ENCODE measurements around the gene PIK3IP1. TPM values are rescaled to one million over a fixed set of nuclear protein-coding genes. Genes with fewer than 3 reads are reported as not detected.
"Not testable (repeated sequence)": the region's sequence is repeated elsewhere in the genome, so short reads cannot be mapped to it uniquely, and the experiment has no call there.

PIK3IP1 gene
- total and polyA plus RNA-seq, 9 donors: 2.7 to 4.8 (median 3.2) TPM

GRCh38 chr22:31253949-31254348 is 38.3 kb downstream of the PIK3IP1 start:
- peak; percentile 30 for DNase-seq
- Histone ChIP-seq H3K27ac (ENCODE audit: low read length) (peak overlapping the region; percentile 44), H3K9me3 (replicated peaks; ENCODE audit: control insufficient read depth, low read depth, low read length) (no peaks in the 10 kb centered on the region), H3K4me3 (ENCODE audit: low read length) (no peak overlapping the region), H3K4me1 (ENCODE audit: control insufficient read depth, insufficient read depth, low read length) (peaks cover 19% of the 10 kb centered on the region), H3K27me3 (ENCODE audit: control insufficient read depth, insufficient read depth, low read length) (no peaks in the 10 kb centered on the region), H3K36me3 (ENCODE audit: control insufficient read depth, insufficient read depth, low read length) (peaks cover 12% of the 10 kb centered on the region)
- 83% methylated on average over 4 of the region's 4 CpGs for WGBS (ENCODE audit: insufficient coverage)

- peak; percentile 49 for DNase-seq
- Histone ChIP-seq H3K27ac (ENCODE audit: low read length) (no peak overlapping the region), H3K9me3 (replicated peaks; ENCODE audit: control insufficient read depth, low read depth, low read length) (no peaks in the 10 kb centered on the region), H3K4me1 (ENCODE audit: control insufficient read depth, insufficient read depth, low read length) (peaks cover 35% of the 10 kb centered on the region), H3K4me3 (ENCODE audit: low read length) (no peak overlapping the region), H3K36me3 (ENCODE audit: control insufficient read depth, insufficient read depth, low read length) (peaks cover 3% of the 10 kb centered on the region), H3K27me3 (ENCODE audit: control insufficient read depth, insufficient read depth, low read length) (no peaks in the 10 kb centered on the region)
- no CpG with 5 or more reads among the region's 4 CpGs for WGBS (ENCODE audit: insufficient coverage)
Observed at GRCh38 chr22:31250740-31251600, 41.3 kb downstream of the PIK3IP1 start.

DNA sequence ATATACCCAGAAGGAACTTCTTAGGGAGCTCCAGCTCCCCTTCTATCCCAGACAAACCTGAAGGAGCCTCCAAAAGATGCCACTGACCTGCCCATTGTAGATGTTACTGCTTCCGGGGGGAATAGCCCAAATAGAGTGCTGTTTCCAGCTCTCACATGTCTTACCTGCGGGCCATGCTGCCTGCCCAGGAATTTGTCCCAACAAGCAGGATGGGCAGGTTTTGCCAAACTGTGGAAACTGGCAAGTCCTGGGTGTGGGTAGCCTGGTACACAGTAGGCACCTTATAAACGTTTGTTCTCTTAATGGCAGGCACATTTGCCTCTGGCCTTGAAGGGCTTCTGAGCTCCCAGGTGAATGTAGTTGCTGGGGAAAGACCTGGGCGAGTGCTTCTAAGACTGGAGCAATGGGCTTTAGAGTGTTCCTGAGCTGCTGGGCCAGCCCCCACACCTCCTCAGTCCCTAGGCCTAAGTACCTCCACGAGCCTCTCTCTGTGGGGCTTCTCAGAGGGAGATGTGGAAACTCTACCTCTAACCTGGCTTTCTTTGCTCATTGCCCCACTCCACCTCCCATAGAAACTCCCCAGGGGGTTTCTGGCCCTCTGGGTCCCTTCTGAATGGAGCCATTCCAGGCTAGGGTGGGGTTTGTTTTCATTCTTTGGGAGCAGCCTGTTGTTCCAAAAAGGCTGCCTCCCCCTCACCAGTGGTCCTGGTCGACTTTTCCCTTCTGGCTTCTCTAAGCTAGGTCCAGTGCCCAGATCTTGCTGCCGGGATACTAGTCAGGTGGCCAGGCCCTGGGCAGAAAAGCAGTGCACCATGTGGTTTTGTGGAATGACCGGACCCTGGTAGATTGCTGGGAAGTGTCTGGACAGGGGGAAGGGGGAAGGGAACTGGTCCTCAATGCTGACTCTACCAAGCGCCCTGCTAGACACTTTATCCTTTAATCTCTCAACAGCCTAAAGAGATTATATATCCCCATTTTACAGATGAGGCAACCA is 43.0 kb downstream of the PIK3IP1 start:
- DNase-seq: no peak
- Histone ChIP-seq H3K36me3 (ENCODE audit: control insufficient read depth, insufficient read depth, low read length) (peaks cover 3% of the 10 kb centered on the region), H3K9me3 (replicated peaks; ENCODE audit: control insufficient read depth, low read depth, low read length) (no peaks in the 10 kb centered on the region), H3K27me3 (ENCODE audit: control insufficient read depth, insufficient read depth, low read length) (no peaks in the 10 kb centered on the region), H3K4me3 (ENCODE audit: low read length) (peak overlapping the region; percentile 59), H3K27ac (ENCODE audit: low read length) (no peak overlapping the region), H3K4me1 (ENCODE audit: control insufficient read depth, insufficient read depth, low read length) (peaks cover 40% of the 10 kb centered on the region)
- WGBS (ENCODE audit: insufficient coverage): 73% methylated on average over 3 of the region's 9 CpGs

- H3K4me3 ChIP-seq (ENCODE audit: low read length): peak overlapping the region; percentile 59
- peaks cover 44% of the 10 kb centered on the region for H3K4me1 ChIP-seq (ENCODE audit: control insufficient read depth, insufficient read depth, low read length)
- H3K27ac ChIP-seq (ENCODE audit: low read length): peak overlapping the region; percentile 78
- no peaks in the 10 kb centered on the region for H3K9me3 ChIP-seq (replicated peaks; ENCODE audit: control insufficient read depth, low read depth, low read length)
- peaks cover 3% of the 10 kb centered on the region for H3K36me3 ChIP-seq (ENCODE audit: control insufficient read depth, insufficient read depth, low read length)
- 2% methylated on average over 11 of the region's 17 CpGs for WGBS (ENCODE audit: insufficient coverage)
- DNase-seq: peak; percentile 94
- H3K27me3 ChIP-seq (ENCODE audit: control insufficient read depth, insufficient read depth, low read length): no peaks in the 10 kb centered on the region
Observed at GRCh38 chr22:31248138-31248745, 44.0 kb downstream of the PIK3IP1 start.

GRCh38 chr22:31247726-31248125 is 44.6 kb downstream of the PIK3IP1 start:
- 13% methylated on average over 1 of the region's 1 CpG for WGBS (ENCODE audit: insufficient coverage)
- H3K27me3 ChIP-seq (ENCODE audit: control insufficient read depth, insufficient read depth, low read length): no peaks in the 10 kb centered on the region
- peak overlapping the region; percentile 59 for H3K4me3 ChIP-seq (ENCODE audit: low read length)
- H3K36me3 ChIP-seq (ENCODE audit: control insufficient read depth, insufficient read depth, low read length): peaks cover 3% of the 10 kb centered on the region
- peak; percentile 36 for DNase-seq
- no peaks in the 10 kb centered on the region for H3K9me3 ChIP-seq (replicated peaks; ENCODE audit: control insufficient read depth, low read depth, low read length)
- H3K27ac ChIP-seq (ENCODE audit: low read length): peak overlapping the region; percentile 78
- H3K4me1 ChIP-seq (ENCODE audit: control insufficient read depth, insufficient read depth, low read length): peaks cover 48% of the 10 kb centered on the region

GRCh38 chr22:31246687-31247086 is 45.6 kb downstream of the PIK3IP1 start:
- peaks cover 3% of the 10 kb centered on the region for H3K36me3 ChIP-seq (ENCODE audit: control insufficient read depth, insufficient read depth, low read length)
- no peaks in the 10 kb centered on the region for H3K9me3 ChIP-seq (replicated peaks; ENCODE audit: control insufficient read depth, low read depth, low read length)
- no CpG with 5 or more reads among the region's 2 CpGs for WGBS (ENCODE audit: insufficient coverage)
- no peaks in the 10 kb centered on the region for H3K27me3 ChIP-seq (ENCODE audit: control insufficient read depth, insufficient read depth, low read length)
- peaks cover 48% of the 10 kb centered on the region for H3K4me1 ChIP-seq (ENCODE audit: control insufficient read depth, insufficient read depth, low read length)
- H3K4me3 ChIP-seq (ENCODE audit: low read length): no peak overlapping the region
- no peak for DNase-seq
- H3K27ac ChIP-seq (ENCODE audit: low read length): no peak overlapping the region

DNA sequence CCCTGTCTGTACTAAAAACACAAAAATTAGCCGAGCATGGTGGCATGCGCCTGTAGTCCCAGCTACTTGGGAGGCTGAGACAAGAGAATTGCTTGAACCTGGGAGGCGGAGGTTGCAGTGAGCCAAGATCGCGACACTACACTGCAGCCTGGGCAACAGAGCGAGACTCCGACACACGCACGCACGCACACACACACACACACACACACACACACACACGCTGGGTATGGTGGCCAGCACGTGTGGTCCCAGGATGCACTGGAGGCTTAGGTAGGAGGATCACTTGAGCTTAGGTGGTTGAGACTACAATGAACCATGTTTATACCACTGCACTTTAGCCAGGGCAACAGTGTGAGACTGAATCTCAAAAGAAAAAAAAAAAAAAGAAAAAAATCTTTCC is 46.3 kb downstream of the PIK3IP1 start:
- not testable (repeated sequence) for DNase-seq; H3K27me3 ChIP-seq (ENCODE audit: control insufficient read depth, insufficient read depth, low read length); H3K9me3 ChIP-seq (replicated peaks; ENCODE audit: control insufficient read depth, low read depth, low read length); H3K27ac ChIP-seq (ENCODE audit: low read length); H3K36me3 ChIP-seq (ENCODE audit: control insufficient read depth, insufficient read depth, low read length); H3K4me3 ChIP-seq (ENCODE audit: low read length)
- no CpG with 5 or more reads among the region's 12 CpGs for WGBS (ENCODE audit: insufficient coverage)
- H3K4me1 ChIP-seq (ENCODE audit: control insufficient read depth, insufficient read depth, low read length): peaks cover 48% of the 10 kb centered on the region

- H3K4me1 ChIP-seq (ENCODE audit: control insufficient read depth, insufficient read depth, low read length): peaks cover 45% of the 10 kb centered on the region
- H3K27ac ChIP-seq (ENCODE audit: low read length): no peak overlapping the region
- no peak overlapping the region for H3K4me3 ChIP-seq (ENCODE audit: low read length)
- no peak for DNase-seq
- 77% methylated on average over 5 of the region's 7 CpGs for WGBS (ENCODE audit: insufficient coverage)
- peaks cover 3% of the 10 kb centered on the region for H3K36me3 ChIP-seq (ENCODE audit: control insufficient read depth, insufficient read depth, low read length)
- no peaks in the 10 kb centered on the region for H3K9me3 ChIP-seq (replicated peaks; ENCODE audit: control insufficient read depth, low read depth, low read length)
- H3K27me3 ChIP-seq (ENCODE audit: control insufficient read depth, insufficient read depth, low read length): no peaks in the 10 kb centered on the region
Observed at GRCh38 chr22:31244943-31245451, 47.3 kb downstream of the PIK3IP1 start.

GRCh38 chr22:31244046-31244942 is 48.0 kb downstream of the PIK3IP1 start:
- DNase-seq: peak; percentile 33
- H3K27ac ChIP-seq (ENCODE audit: low read length): peak overlapping the region; percentile 67
- no peaks in the 10 kb centered on the region for H3K9me3 ChIP-seq (replicated peaks; ENCODE audit: control insufficient read depth, low read depth, low read length)
- no peak overlapping the region for H3K4me3 ChIP-seq (ENCODE audit: low read length)
- H3K36me3 ChIP-seq (ENCODE audit: control insufficient read depth, insufficient read depth, low read length): peaks cover under 1% of the 10 kb centered on the region
- no peaks in the 10 kb centered on the region for H3K27me3 ChIP-seq (ENCODE audit: control insufficient read depth, insufficient read depth, low read length)
- peaks cover 42% of the 10 kb centered on the region for H3K4me1 ChIP-seq (ENCODE audit: control insufficient read depth, insufficient read depth, low read length)
- no CpG with 5 or more reads among the region's 9 CpGs for WGBS (ENCODE audit: insufficient coverage)
